ENCODE data around the gene CISD2.

- TF ChIP-seq CTCF (IDR thresholded peaks at IDR 0.05 in 8 of 11, conservative IDR thresholded peaks at IDR 0.05 in 3 of 11), result no peak
- TF ChIP-seq POLR2AphosphoS5 (IDR thresholded peaks at IDR 0.05), result no peak
Observed at GRCh38 chr4:102858828-102859464, 9.8 kb upstream of the CISD2 start.

All from spleen (tissue), 7 donors.